Left renal pelvis (tissue), 4 donors: ENCODE data around the gene UBB. TPM values are rescaled to one million over a fixed set of nuclear protein-coding genes. Genes with fewer than 3 reads are reported as not detected.

ENCODE experiments used
- DNase-seq, 4 donors: peaks; one replicate each; pipeline ENCODE4 v3.0.0-alpha.2; 2013; ENCODE audit warnings: low read depth in 4 of 4, low spot score in 3 of 4
- polyA plus RNA-seq, 4 donors: library from polyadenylated mRNA; unstranded; fragments of 120-200 nt; gene quantifications; one replicate each; pipeline ENCODE4 v1.2.1, GENCODE V29; 2013; ENCODE audit not compliant: insufficient read length in 4 of 4

The UBB gene
- 1,000 to 10,000 TPM; 1,845 to 2,180 (median 2,039) TPM for polyA plus RNA-seq

- DNase-seq, result peak; percentile 87 to 95 (median 92)
Observed at GRCh38 chr17:16380640-16381495, at the start of gene UBB. TSS of gene UBB (plus strand) at chr17:16381091. CDS start at chr17:16381908, 817 bp downstream.

GRCh38 chr17:16338391-16338790 lies 42.5 kb upstream of the UBB start:
- DNase-seq, result no peak

GRCh38 chr17:16339402-16339801 lies 41.5 kb upstream of the UBB start:
- no peak for DNase-seq

- no peak for DNase-seq
Observed at GRCh38 chr17:16339959-16340358, 40.9 kb upstream of the UBB start.

- DNase-seq, result no peak
Observed at GRCh38 chr17:16342979-16343378, 37.9 kb upstream of the UBB start.

GRCh38 chr17:16343569-16343968 lies 37.3 kb upstream of the UBB start:
- DNase-seq, result no peak

GRCh38 chr17:16345565-16345964 lies 35.3 kb upstream of the UBB start:
- no peak for DNase-seq

- no peak for DNase-seq
Observed at GRCh38 chr17:16346721-16347271, 34.1 kb upstream of the UBB start.

GRCh38 chr17:16348586-16348985 lies 32.3 kb upstream of the UBB start:
- DNase-seq, result no peak

GRCh38 chr17:16349431-16349830 lies 31.5 kb upstream of the UBB start:
- DNase-seq, result no peak

GRCh38 chr17:16351831-16352230 lies 29.1 kb upstream of the UBB start:
- no peak for DNase-seq

- DNase-seq, result peak in 2 of 4 donors; percentile 14 to 15
Observed at GRCh38 chr17:16352303-16352666, 28.6 kb upstream of the UBB start.

GRCh38 chr17:16352667-16353316 lies 28.1 kb upstream of the UBB start:
- DNase-seq, result peak in 2 of 4 donors; percentile 33

GRCh38 chr17:16353317-16354174 lies 27.3 kb upstream of the UBB start, which contains the start of gene CENPV:
TSS of gene CENPV (minus strand) at chr17:16353469. CDS start at chr17:16353436, 33 bp downstream.
- DNase-seq, result peak in 2 of 4 donors; percentile 21 to 31

- DNase-seq, result no peak
Observed at GRCh38 chr17:16354585-16354984, 26.3 kb upstream of the UBB start.

- no peak for DNase-seq
Observed at GRCh38 chr17:16358394-16358793, 22.5 kb upstream of the UBB start.

GRCh38 chr17:16361874-16362273 lies 19.0 kb upstream of the UBB start:
- no peak for DNase-seq

GRCh38 chr17:16363749-16364536 lies 16.9 kb upstream of the UBB start:
- peak in 2 of 4 donors; percentile 39 to 47 for DNase-seq

- DNase-seq, result no peak
Observed at GRCh38 chr17:16364625-16365024, 16.3 kb upstream of the UBB start.

GRCh38 chr17:16371742-16372141 lies 9.1 kb upstream of the UBB start:
- DNase-seq, result no peak
